ENCODE results near the gene CD1E.
"Not testable (repeated sequence)": the region's sequence is repeated elsewhere in the genome, so short reads cannot be mapped to it uniquely, and the experiment has no call there.

The CD1E gene

DNA sequence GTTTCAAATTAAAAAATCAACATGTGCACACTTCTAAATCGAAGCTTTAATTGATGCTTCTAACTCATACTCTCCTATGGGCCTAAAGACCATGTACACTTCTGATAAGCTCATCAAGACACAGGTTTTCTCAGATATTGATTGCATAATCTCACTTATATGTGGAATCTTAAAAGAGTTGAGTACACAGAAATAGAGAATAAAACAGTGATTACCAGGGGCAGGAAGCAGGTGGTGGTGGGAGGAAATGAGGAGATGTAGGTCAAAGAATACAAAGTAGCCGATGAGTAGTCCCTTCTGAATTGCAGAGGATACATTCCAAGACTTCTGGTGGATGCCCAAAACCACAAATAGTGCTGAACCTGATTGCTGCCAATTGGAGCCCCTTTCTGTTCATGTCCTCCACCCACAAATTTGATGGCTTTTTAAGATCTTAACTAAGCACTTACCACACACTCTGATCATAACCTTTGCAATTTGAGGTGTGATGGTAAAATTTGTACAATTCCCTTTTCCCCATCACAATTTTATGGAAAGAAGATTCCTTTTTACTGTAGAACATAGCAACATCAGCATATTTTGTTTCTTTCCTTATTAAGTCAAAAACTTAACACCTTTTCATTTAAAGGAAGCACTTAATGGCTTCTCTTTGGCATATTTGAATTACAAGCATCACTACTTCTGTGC is 19.0 kb upstream of the CD1E start:
- no peak for DNase-seq (ENCODE audit: low spot score)
- no peak for TF ChIP-seq CTCF (IDR thresholded peaks at IDR 0.05; ENCODE audit: extremely low read depth, missing control alignments)

DNA sequence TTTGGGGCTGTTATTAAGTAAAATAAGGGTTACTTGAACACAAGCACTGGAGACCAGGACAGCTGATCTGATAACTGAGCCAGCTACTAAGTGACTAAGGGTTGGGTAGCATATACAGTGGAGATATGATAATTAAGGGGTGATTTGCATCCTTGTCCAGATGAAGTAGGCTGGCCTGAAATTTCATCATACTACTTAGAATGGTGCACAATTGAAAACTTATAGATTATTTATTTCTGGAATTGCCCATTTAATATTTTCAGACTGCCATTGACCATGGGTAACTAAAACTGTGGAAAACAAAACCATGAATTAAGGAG is 18.5 kb upstream of the CD1E start:
- no peak for TF ChIP-seq CTCF (IDR thresholded peaks at IDR 0.05; ENCODE audit: extremely low read depth, missing control alignments)
- DNase-seq (ENCODE audit: low spot score), result no peak

DNA sequence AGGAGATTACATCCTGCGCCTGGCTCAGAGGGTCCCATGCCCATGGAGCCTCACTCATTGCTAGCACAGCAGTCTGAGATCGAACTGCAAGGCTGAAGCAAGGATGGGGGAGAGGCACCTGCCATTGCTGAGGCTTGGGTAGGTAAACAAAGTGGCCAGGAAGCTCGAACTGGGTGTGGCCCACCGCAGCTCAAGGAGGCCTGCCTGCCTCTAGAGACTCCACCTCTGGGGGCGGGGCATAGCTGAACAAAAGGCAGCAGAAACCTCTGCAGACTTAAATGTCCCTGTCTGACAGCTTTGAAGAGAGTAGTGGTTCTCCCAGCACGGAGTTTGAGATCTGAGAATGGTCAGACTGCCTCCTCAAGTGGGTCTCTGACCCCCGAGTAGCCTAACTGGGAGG is 17.3 kb upstream of the CD1E start:
- DNase-seq (ENCODE audit: low spot score), result not testable (repeated sequence)

DNA sequence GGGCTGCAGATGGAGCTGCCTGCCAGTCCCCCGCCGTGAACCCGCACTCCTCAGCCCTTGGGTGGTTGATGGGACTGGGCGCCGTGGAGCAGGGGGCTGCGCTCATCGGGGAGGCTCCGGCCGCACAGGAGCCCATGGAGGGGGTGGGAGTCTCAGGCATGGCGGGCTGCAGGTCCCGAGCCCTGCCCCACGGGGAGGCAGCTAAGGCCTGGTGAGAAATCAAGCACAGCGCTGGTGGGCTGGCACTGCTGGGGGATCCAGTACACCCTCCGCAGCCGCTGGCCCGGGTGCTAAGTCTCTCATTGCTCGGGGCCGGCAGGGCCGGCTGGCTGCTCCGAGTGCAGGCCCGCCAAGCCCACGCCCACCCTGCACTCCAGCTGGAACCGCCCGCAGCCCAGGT is 4.7 kb upstream of the CD1E start:
- not testable (repeated sequence) for DNase-seq (ENCODE audit: low spot score)

- no peak for TF ChIP-seq CTCF (IDR thresholded peaks at IDR 0.05; ENCODE audit: extremely low read depth, missing control alignments)
- DNase-seq (ENCODE audit: low spot score), result no peak
These were observed 561 bp downstream of the CD1E start for GRCh38 chr1:158354255-158354654.

GRCh38 chr1:158355773-158356285 is 2.1 kb downstream of the CD1E start:
- TF ChIP-seq CTCF (IDR thresholded peaks at IDR 0.05; ENCODE audit: extremely low read depth, missing control alignments), result no peak
- DNase-seq (ENCODE audit: low spot score), result no peak

- DNase-seq (ENCODE audit: low spot score), result no peak
- TF ChIP-seq CTCF (IDR thresholded peaks at IDR 0.05; ENCODE audit: extremely low read depth, missing control alignments), result no peak
These were observed 2.9 kb downstream of the CD1E start for GRCh38 chr1:158356616-158357015.

GRCh38 chr1:158357441-158357840 is 3.7 kb downstream of the CD1E start:
- DNase-seq (ENCODE audit: low spot score), result no peak
- no peak for TF ChIP-seq CTCF (IDR thresholded peaks at IDR 0.05; ENCODE audit: extremely low read depth, missing control alignments)

Data from GM20000 (cell line).